ENCODE measurements around the gene ROBO2.

ROBO2 gene

GRCh38 chr3:77411334-77411733 is 371.4 kb downstream of the ROBO2 start:
- no peak for DNase-seq (ENCODE audit: low read depth in 2 of 2)

GRCh38 chr3:77412021-77412438 is 372.1 kb downstream of the ROBO2 start:
- DNase-seq (ENCODE audit: low read depth in 2 of 2) = no peak

GRCh38 chr3:77412584-77412983 is 372.7 kb downstream of the ROBO2 start:
- DNase-seq (ENCODE audit: low read depth in 2 of 2) = no peak

GRCh38 chr3:77414881-77415280 is 375.0 kb downstream of the ROBO2 start:
- no peak for DNase-seq (ENCODE audit: low read depth in 2 of 2)

- DNase-seq (ENCODE audit: low read depth in 2 of 2) = no peak
Measured at GRCh38 chr3:77420336-77420735, 380.4 kb downstream of the ROBO2 start.

GRCh38 chr3:77421916-77422315 is 382.0 kb downstream of the ROBO2 start:
- no peak for DNase-seq (ENCODE audit: low read depth in 2 of 2)

GRCh38 chr3:77426531-77426930 is 386.6 kb downstream of the ROBO2 start:
- no peak for DNase-seq (ENCODE audit: low read depth in 2 of 2)

GRCh38 chr3:77427528-77427927 is 387.6 kb downstream of the ROBO2 start:
- no peak for DNase-seq (ENCODE audit: low read depth in 2 of 2)

- no peak for DNase-seq (ENCODE audit: low read depth in 2 of 2)
Measured at GRCh38 chr3:77436908-77437307, 397.0 kb downstream of the ROBO2 start.

- DNase-seq (ENCODE audit: low read depth in 2 of 2) = no peak
Measured at GRCh38 chr3:77446084-77446483, 406.2 kb downstream of the ROBO2 start.

GRCh38 chr3:77446761-77447160 is 406.9 kb downstream of the ROBO2 start:
- no peak for DNase-seq (ENCODE audit: low read depth in 2 of 2)

- no peak for DNase-seq (ENCODE audit: low read depth in 2 of 2)
Measured at GRCh38 chr3:77449459-77450350, 409.8 kb downstream of the ROBO2 start.

- no peak for DNase-seq (ENCODE audit: low read depth in 2 of 2)
Measured at GRCh38 chr3:77456431-77456830, 416.5 kb downstream of the ROBO2 start.

- DNase-seq (ENCODE audit: low read depth in 2 of 2) = no peak
Measured at GRCh38 chr3:77456906-77457305, 417.0 kb downstream of the ROBO2 start.

- no peak for DNase-seq (ENCODE audit: low read depth in 2 of 2)
Measured at GRCh38 chr3:77459926-77460325, 420.0 kb downstream of the ROBO2 start.

- DNase-seq (ENCODE audit: low read depth in 2 of 2) = no peak
Measured at GRCh38 chr3:77460326-77460725, 420.4 kb downstream of the ROBO2 start.

GRCh38 chr3:77462951-77463350 is 423.1 kb downstream of the ROBO2 start:
- DNase-seq (ENCODE audit: low read depth in 2 of 2) = no peak

GRCh38 chr3:77464111-77464688 is 424.3 kb downstream of the ROBO2 start:
- DNase-seq (ENCODE audit: low read depth in 2 of 2) = no peak

- DNase-seq (ENCODE audit: low read depth in 2 of 2) = no peak
Measured at GRCh38 chr3:77466562-77467115, 426.7 kb downstream of the ROBO2 start.

- DNase-seq (ENCODE audit: low read depth in 2 of 2) = no peak
Measured at GRCh38 chr3:77467702-77468625, 428.1 kb downstream of the ROBO2 start.

GRCh38 chr3:77468626-77469020 is 428.7 kb downstream of the ROBO2 start:
- DNase-seq (ENCODE audit: low read depth in 2 of 2) = no peak

- DNase-seq (ENCODE audit: low read depth in 2 of 2) = no peak
Measured at GRCh38 chr3:77475507-77475906, 435.6 kb downstream of the ROBO2 start.
